Spinal cord (tissue), 10 donors: ENCODE results near the gene DSC3. TPM values are rescaled to one million over a fixed set of nuclear protein-coding genes. Genes with fewer than 3 reads are reported as not detected.
A peak's percentile ranks its signal among the peaks of the same experiment; 100 is the strongest.

ENCODE experiments used
- DNase-seq, 6 donors: peaks; one replicate each; pipeline versions ENCODE4 v3.0.0 to v3.0.0-alpha.2; 2013 to 2015; ENCODE audit warnings: low spot score in 6 of 6, low read depth in 4 of 6
- H3K27ac ChIP-seq: one replicate; pipeline ENCODE4 v1.5.1; 2013; ENCODE audit warnings: low read depth, low read length, control low read depth
- H3K27me3 ChIP-seq: one replicate; pipeline ENCODE4 v1.6.1; 2013; ENCODE audit warnings: low read length; ENCODE audit not compliant: control insufficient read depth, insufficient read depth
- H3K36me3 ChIP-seq: one replicate; pipeline ENCODE4 v1.6.1; 2013; ENCODE audit warnings: low read length; ENCODE audit not compliant: control insufficient read depth, insufficient read depth
- H3K4me1 ChIP-seq: one replicate; pipeline ENCODE4 v1.6.1; 2013; ENCODE audit warnings: low read length; ENCODE audit not compliant: control insufficient read depth, insufficient read depth
- H3K4me3 ChIP-seq: one replicate; pipeline ENCODE4 v1.5.1; 2013; ENCODE audit warnings: low read depth, low read length, control low read depth
- H3K9me3 ChIP-seq: one replicate; pipeline ENCODE4 v1.6.1; 2013; ENCODE audit warnings: low read length; ENCODE audit not compliant: control insufficient read depth, insufficient read depth
- WGBS: methylation state at CpG from one replicate; pipeline ENCODE4 v1.1.5; 2013; ENCODE audit warnings: missing lambda C conversion rate; ENCODE audit not compliant: insufficient coverage; 5-methylcytosine and 5-hydroxymethylcytosine counted together
- polyA plus RNA-seq, 2 donors: library from polyadenylated mRNA; unstranded; fragments of 120-200 nt; gene quantifications; one replicate each; pipeline ENCODE4 v1.2.1, GENCODE V29; 2013; ENCODE audit not compliant: insufficient read length in 2 of 2
- total RNA-seq, 2 donors: library from RNA; depleted of rRNA in 1 of 2; stranded (reverse); fragments of 120-200 nt in 1 of 2; fragments of >200 nt in 1 of 2; gene quantifications; one replicate each; pipeline versions ENCODE4 v1.2.3 to v1.2.4, GENCODE V29; 2013 to 2014
- donor health status: healthy.

DSC3 gene
- total and polyA plus RNA-seq, 4 donors = 0.05 to 9.5 (median 1.7) TPM

GRCh38 chr18:30967701-30968100, 74.8 kb downstream of the DSC3 start:
- H3K9me3 ChIP-seq = no peaks in the 10 kb centered on the region
- H3K36me3 ChIP-seq = no peaks in the 10 kb centered on the region
- WGBS = 83% methylated on average over 1 of the region's 4 CpGs
- H3K27me3 ChIP-seq = no peaks in the 10 kb centered on the region
- H3K4me1 ChIP-seq = no peaks in the 10 kb centered on the region
- H3K27ac ChIP-seq = no peak overlapping the region
- H3K4me3 ChIP-seq = no peak overlapping the region
- DNase-seq = no peak

- no peaks in the 10 kb centered on the region for H3K27me3 ChIP-seq
- no peak overlapping the region for H3K27ac ChIP-seq
- 86% methylated on average over 3 of the region's 4 CpGs for WGBS
- H3K4me3 ChIP-seq = no peak overlapping the region
- H3K9me3 ChIP-seq = no peaks in the 10 kb centered on the region
- no peaks in the 10 kb centered on the region for H3K4me1 ChIP-seq
- H3K36me3 ChIP-seq = no peaks in the 10 kb centered on the region
- DNase-seq = no peak
Measured at GRCh38 chr18:30965237-30965636, 77.3 kb downstream of the DSC3 start.

- DNase-seq = no peak
- H3K4me3 ChIP-seq = no peak overlapping the region
- no peaks in the 10 kb centered on the region for H3K36me3 ChIP-seq
- no peaks in the 10 kb centered on the region for H3K27me3 ChIP-seq
- WGBS = 95% methylated on average over 4 of the region's 6 CpGs
- H3K9me3 ChIP-seq = no peaks in the 10 kb centered on the region
- H3K27ac ChIP-seq = no peak overlapping the region
- no peaks in the 10 kb centered on the region for H3K4me1 ChIP-seq
Measured at GRCh38 chr18:30960661-30961060, 81.9 kb downstream of the DSC3 start.

- Histone ChIP-seq H3K4me1 (no peaks in the 10 kb centered on the region), H3K36me3 (no peaks in the 10 kb centered on the region), H3K27me3 (no peaks in the 10 kb centered on the region), H3K4me3 (no peak overlapping the region), H3K9me3 (no peaks in the 10 kb centered on the region), H3K27ac (no peak overlapping the region)
- no peak for DNase-seq
- WGBS = no CpG with 5 or more reads among the region's 2 CpGs
Measured at GRCh38 chr18:30957066-30957465, 85.5 kb downstream of the DSC3 start.

GRCh38 chr18:30954262-30954661, 88.3 kb downstream of the DSC3 start:
- no CpG with 5 or more reads among the region's 3 CpGs for WGBS
- DNase-seq = no peak
- H3K36me3 ChIP-seq = no peaks in the 10 kb centered on the region

GRCh38 chr18:30945761-30946160, 96.8 kb downstream of the DSC3 start:
- Histone ChIP-seq H3K27ac (no peak overlapping the region), H3K27me3 (no peaks in the 10 kb centered on the region), H3K4me3 (no peak overlapping the region), H3K36me3 (no peaks in the 10 kb centered on the region), H3K9me3 (peaks cover 11% of the 10 kb centered on the region), H3K4me1 (no peaks in the 10 kb centered on the region)
- 21% methylated on average over 6 of the region's 8 CpGs for WGBS
- peak; percentile 55 to 96 (median 70) for DNase-seq

More at GRCh38 chr18:30954262-30954661, 88.3 kb downstream of the DSC3 start:
- no peak overlapping the region for H3K4me3 ChIP-seq
- H3K9me3 ChIP-seq = no peaks in the 10 kb centered on the region
- H3K4me1 ChIP-seq = no peaks in the 10 kb centered on the region
- no peaks in the 10 kb centered on the region for H3K27me3 ChIP-seq
- no peak overlapping the region for H3K27ac ChIP-seq

- no peaks in the 10 kb centered on the region for H3K27me3 ChIP-seq
- peaks cover 14% of the 10 kb centered on the region for H3K9me3 ChIP-seq
- 57% methylated on average over 1 of the region's 3 CpGs for WGBS
- H3K36me3 ChIP-seq = no peaks in the 10 kb centered on the region
- H3K27ac ChIP-seq = no peak overlapping the region
- H3K4me1 ChIP-seq = no peaks in the 10 kb centered on the region
- DNase-seq = peak in 2 of 6 donors; percentile 46 to 56
- no peak overlapping the region for H3K4me3 ChIP-seq
Measured at GRCh38 chr18:30944773-30945417, 97.6 kb downstream of the DSC3 start.

GRCh38 chr18:30940952-30941539, 101.5 kb downstream of the DSC3 start:
- DNase-seq = no peak
- no peaks in the 10 kb centered on the region for H3K36me3 ChIP-seq

More at GRCh38 chr18:30940952-30941539, 101.5 kb downstream of the DSC3 start:
- no peaks in the 10 kb centered on the region for H3K4me1 ChIP-seq
- peaks cover 14% of the 10 kb centered on the region for H3K9me3 ChIP-seq
- H3K4me3 ChIP-seq = no peak overlapping the region
- no peaks in the 10 kb centered on the region for H3K27me3 ChIP-seq
- no peak overlapping the region for H3K27ac ChIP-seq
